H1 (cell line): ENCODE results near the gene PDE9A. TPM values are rescaled to one million over a fixed set of nuclear protein-coding genes. Genes with fewer than 3 reads are reported as not detected.

ENCODE experiments used
- CTCF ChIA-PET: fragments of 300-600 bp; sonication (Branson Sonifier 250); formaldehyde crosslinking; loops from one replicate; lab custom pipeline; 2021; ENCODE audit not compliant: partially characterized antibody; lab: Charles Lee
- POLR2A ChIA-PET: fragments of 300-600 bp; sonication (Branson Sonifier 250); formaldehyde crosslinking; loops from one replicate; lab custom pipeline; 2021; ENCODE audit warnings: inconsistent platforms; ENCODE audit not compliant: partially characterized antibody; lab: Charles Lee
- DNase-seq, 2 experiments: peaks; one replicate each; pipeline versions ENCODE4 v3.0.0 to v3.0.0-alpha.2; 2010 to 2022; ENCODE audit warnings: low spot score in 2 of 2, low read depth in 1 of 2, mixed read lengths in 1 of 2
- FAIRE-seq: peaks from 2 replicates; lab custom pipeline; 2011; peaks lifted over from hg19 to GRCh38; lab: Jason Lieb, UNC
- H2AFZ ChIP-seq: 2 replicates; pipeline ENCODE4 v1.8.1; 2012; ENCODE audit warnings: low read length, inconsistent platforms
- H2AK5ac ChIP-seq: 2 replicates; pipeline ENCODE4 v1.6.1; 2013; ENCODE audit warnings: low read depth, low read length
- H2BK120ac ChIP-seq: replicated peaks from 2 replicates; pipeline ENCODE3; 2013; ENCODE audit warnings: low read depth, low read length, inconsistent platforms
- H2BK12ac ChIP-seq: 2 replicates; pipeline ENCODE4 v1.6.1; 2013; ENCODE audit warnings: low read depth, low read length
- H2BK15ac ChIP-seq: 2 replicates; pipeline ENCODE4 v1.6.1; 2013; ENCODE audit warnings: low read length
- H2BK20ac ChIP-seq: 2 replicates; pipeline ENCODE4 v1.6.1; 2013; ENCODE audit warnings: low read length
- H2BK5ac ChIP-seq: 2 replicates; pipeline ENCODE4 v1.6.1; 2013; ENCODE audit warnings: low read depth, low read length
- H3K14ac ChIP-seq: 2 replicates; pipeline ENCODE4 v1.6.1; 2013; ENCODE audit warnings: inconsistent platforms; ENCODE audit not compliant: insufficient read length
- H3K18ac ChIP-seq: 2 replicates; pipeline ENCODE4 v1.6.1; 2013; ENCODE audit warnings: low read length; ENCODE audit errors: extremely low read depth
- H3K23ac ChIP-seq: 2 replicates; pipeline ENCODE4 v1.6.1; 2013; ENCODE audit warnings: inconsistent platforms; ENCODE audit not compliant: insufficient read length
- H3K23me2 ChIP-seq: 2 replicates; pipeline ENCODE4 v1.6.1; 2013; ENCODE audit warnings: low read depth, low read length
- H3K27ac ChIP-seq: 2 replicates; pipeline ENCODE4 v1.6.1; 2011; ENCODE audit warnings: low read depth, low read length, inconsistent platforms
- H3K27me3 ChIP-seq, 4 experiments: replicated peaks in 1 of 4; 1 replicate in 1 of 4; 2 replicates in 3 of 4; pipeline versions ENCODE4 v1.6.1 to v1.8.1; 2011 to 2013; ENCODE audit warnings: low read length in 3 of 4, mild to moderate bottlenecking in 3 of 4, inconsistent platforms in 2 of 4, mixed read lengths in 2 of 4, moderate library complexity in 1 of 4; ENCODE audit not compliant: control insufficient read depth in 3 of 4, insufficient read depth in 3 of 4; ENCODE audit errors: extremely low read depth in 1 of 4
- H3K36me3 ChIP-seq, 4 experiments: 2 replicates each; pipeline versions ENCODE4 v1.6.1 to v1.8.1; 2011 to 2013; ENCODE audit warnings: mild to moderate bottlenecking in 4 of 4, low read length in 3 of 4, moderate library complexity in 2 of 4, control low read depth in 1 of 4, inconsistent platforms in 1 of 4; ENCODE audit not compliant: insufficient read depth in 4 of 4, control insufficient read depth in 2 of 4
- H3K4ac ChIP-seq: replicated peaks from 2 replicates; pipeline ENCODE3; 2013; ENCODE audit warnings: low read length, low read depth, mixed read lengths, inconsistent platforms; ENCODE audit not compliant: insufficient read length
- H3K4me1 ChIP-seq, 4 experiments: replicated peaks in 1 of 4; 1 replicate in 1 of 4; 2 replicates in 3 of 4; pipeline versions ENCODE4 v1.6.1 to v1.8.1; 2011 to 2013; ENCODE audit warnings: low read length in 3 of 4, inconsistent platforms in 2 of 4, mixed read lengths in 1 of 4; ENCODE audit not compliant: insufficient read depth in 4 of 4, control insufficient read depth in 3 of 4
- H3K4me2 ChIP-seq, 2 experiments: 2 replicates each; pipeline versions ENCODE4 v1.6.1 to v1.8.1; 2011 to 2013; ENCODE audit warnings: low read depth in 2 of 2, low read length in 2 of 2, control low read depth in 1 of 2, inconsistent platforms in 1 of 2, mild to moderate bottlenecking in 1 of 2; ENCODE audit not compliant: insufficient read depth in 1 of 2
- H3K4me3 ChIP-seq, 4 experiments: fragments of 200-600, 300-600 bp in 1 of 4; sonication (generic), shearing (Covaris generic), sonication (Bioruptor Twin) in 1 of 4; 2 replicates each; pipeline versions ENCODE4 v1.5.1 to v1.8.1; 2011 to 2016; ENCODE audit warnings: low read length in 4 of 4, low read depth in 3 of 4, control low read depth in 2 of 4, inconsistent platforms in 2 of 4, mild to moderate bottlenecking in 2 of 4, mixed read lengths in 1 of 4, moderate library complexity in 1 of 4; ENCODE audit not compliant: insufficient read depth in 2 of 4; ENCODE audit errors: extremely low read depth in 1 of 4
- H3K56ac ChIP-seq: replicated peaks from 2 replicates; pipeline ENCODE3; 2013; ENCODE audit warnings: low read depth, mild to moderate bottlenecking, mixed read lengths, low read length, inconsistent platforms; ENCODE audit not compliant: insufficient read length
- H3K79me1 ChIP-seq: 2 replicates; pipeline ENCODE4 v1.6.1; 2013; ENCODE audit warnings: low read depth, low read length, control low read depth
- H3K79me2 ChIP-seq, 2 experiments: 2 replicates each; pipeline versions ENCODE4 v1.6.1 to v1.8.1; 2012 to 2013; ENCODE audit warnings: low read length in 2 of 2, mild to moderate bottlenecking in 2 of 2, inconsistent platforms in 1 of 2; ENCODE audit not compliant: insufficient read depth in 2 of 2, control insufficient read depth in 1 of 2
- H3K9ac ChIP-seq, 4 experiments: replicated peaks in 1 of 4; 1 replicate in 1 of 4; 2 replicates in 3 of 4; pipeline versions ENCODE4 v1.6.1 to v1.8.1; 2011 to 2013; ENCODE audit warnings: low read depth in 3 of 4, low read length in 3 of 4, control low read depth in 2 of 4, mild to moderate bottlenecking in 2 of 4, moderate library complexity in 2 of 4, inconsistent platforms in 1 of 4; ENCODE audit errors: extremely low read depth in 1 of 4
- H3K9me3 ChIP-seq, 2 experiments: 2 replicates each; pipeline versions ENCODE4 v1.6.1 to v1.8.1; 2012 to 2013; ENCODE audit warnings: mild to moderate bottlenecking in 2 of 2, moderate library complexity in 2 of 2, control low read depth in 1 of 2, inconsistent platforms in 1 of 2, low read depth in 1 of 2, low read length in 1 of 2, mixed read lengths in 1 of 2; ENCODE audit not compliant: insufficient read depth in 2 of 2
- H4K20me1 ChIP-seq, 2 experiments: replicated peaks in 1 of 2; 2 replicates each; pipeline versions ENCODE3 to v1.8.1; 2011 to 2013; ENCODE audit warnings: inconsistent platforms in 2 of 2, low read length in 2 of 2, mild to moderate bottlenecking in 1 of 2; ENCODE audit not compliant: insufficient read depth in 2 of 2, control insufficient read depth in 1 of 2
- H4K5ac ChIP-seq: 2 replicates; pipeline ENCODE4 v1.6.1; 2013; ENCODE audit warnings: low read length, low read depth, mixed read lengths, inconsistent platforms; ENCODE audit not compliant: insufficient read length
- H4K8ac ChIP-seq: 2 replicates; pipeline ENCODE4 v1.8.0; 2013; ENCODE audit warnings: mild to moderate bottlenecking, moderate library complexity, low read length, inconsistent platforms; ENCODE audit not compliant: insufficient read depth; ENCODE audit errors: extremely low read depth
- H4K91ac ChIP-seq: replicated peaks from 2 replicates; pipeline ENCODE3; 2013; ENCODE audit warnings: low read length, mixed read lengths, inconsistent platforms; ENCODE audit not compliant: insufficient read length
- CHD1 ChIP-seq: IDR thresholded peaks from 2 replicates; pipeline ENCODE4 v1.6.1; 2012; ENCODE audit warnings: low read depth, low read length, improper control_type of control experiment
- EGR1 ChIP-seq: IDR thresholded peaks from 2 replicates; pipeline ENCODE4 v1.6.1; 2011; ENCODE audit warnings: low read depth, low read length, borderline replicate concordance
- HDAC2 ChIP-seq, 2 experiments: fragments of 300-600 bp in 1 of 2; sonication (generic) in 1 of 2; IDR thresholded peaks; 2 replicates each; pipeline ENCODE4 v1.6.1; 2011 to 2012; ENCODE audit warnings: low read depth in 2 of 2, low read length in 2 of 2, mild to moderate bottlenecking in 2 of 2, moderate library complexity in 2 of 2, borderline replicate concordance in 1 of 2, inconsistent platforms in 1 of 2
- JUN ChIP-seq: IDR thresholded peaks from 2 replicates; pipeline ENCODE4 v1.6.1; 2011; ENCODE audit warnings: low read depth, mild to moderate bottlenecking, improper control_type of control experiment, low read length
- SP1 ChIP-seq: IDR thresholded peaks from 2 replicates; pipeline ENCODE4 v1.6.1; 2011; ENCODE audit warnings: low read depth, low read length
- YY1 ChIP-seq: IDR thresholded peaks from 2 replicates; pipeline ENCODE4 v1.6.1; 2011; ENCODE audit warnings: low read depth, mild to moderate bottlenecking, low read length
- WGBS, 2 experiments: shearing (Covaris generic) in 1 of 2; methylation state at CpG; one replicate each; pipeline versions ENCODE4 v1.1.6 to v1.1.7; 2013 to 2015; ENCODE audit warnings: low lambda C conversion rate in 2 of 2, mixed read lengths in 2 of 2, inconsistent platforms in 1 of 2, low coverage in 1 of 2, missing lambda C conversion rate in 1 of 2; ENCODE audit not compliant: insufficient replicate concordance in 2 of 2, insufficient coverage in 1 of 2, insufficient read length in 1 of 2; ENCODE audit errors: extremely low coverage in 1 of 2, missing lambda C conversion rate in 1 of 2; 5-methylcytosine and 5-hydroxymethylcytosine counted together
- polyA plus RNA-seq, 7 experiments: library from polyadenylated mRNA; depleted of rRNA in 3 of 7; stranded (reverse) in 5 of 7; unstranded in 2 of 7; fragments of >200 nt in 5 of 7; fragments of 200-250 nt in 2 of 7; gene quantifications; 1 replicate in 5 of 7; 2 replicates in 1 of 7; 4 replicates in 1 of 7; pipeline versions ENCODE4 v1.2.1 to v1.2.3, GENCODE V29; 2011 to 2013; ENCODE audit warnings: missing spikeins in 2 of 7, mixed read lengths in 2 of 7
- total RNA-seq: library from RNA; stranded (reverse); fragmentation: NEBNext Ultra II Directional; extraction: Animal tissue kit (Norgen Biotek cat#: 25700); gene quantifications from 2 replicates; pipeline ENCODE4 v1.2.1, GENCODE V29; 2021

Gene PDE9A
- total and polyA plus RNA-seq, 2 of the 8 experiments (the other 6 are each of a cell fraction or from before 2014, with no cell fraction given), result 39.2 to 45.9 TPM

DNA sequence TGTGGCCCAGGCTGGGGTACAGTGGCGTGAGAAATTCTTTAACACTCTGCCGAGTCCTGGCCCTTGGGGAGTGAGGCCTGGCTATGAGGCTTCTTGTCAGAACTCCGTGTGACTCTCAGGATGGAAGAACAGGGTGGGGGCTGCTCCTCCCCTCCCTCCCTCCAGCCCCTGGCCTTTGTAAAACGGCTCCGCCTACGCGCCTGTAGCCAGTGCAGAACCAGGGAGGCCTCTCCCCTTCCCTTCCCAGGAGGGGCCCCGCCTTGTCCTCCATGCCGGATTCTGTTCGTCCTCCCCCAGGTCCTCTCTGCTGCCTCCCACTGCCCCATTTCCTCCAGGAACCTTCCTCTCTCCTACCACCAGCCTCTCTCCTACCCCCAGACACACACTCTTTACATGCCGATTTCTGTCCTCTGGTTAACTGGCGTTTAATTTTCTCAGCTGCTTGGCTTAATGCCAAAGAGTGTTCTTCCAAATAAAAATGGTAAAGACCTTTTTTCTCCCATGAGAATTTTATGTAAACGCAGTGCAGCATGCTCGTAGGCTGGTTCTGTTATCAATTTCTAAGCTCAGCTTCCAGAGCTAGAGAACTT is 21.0 kb downstream of the PDE9A start:
- H3K14ac ChIP-seq, result no peak overlapping the region
- H2BK5ac ChIP-seq, result 0 out of 2 replicates have a peak overlapping the region, but pooled peaks have one; percentile 19
- CTCF ChIA-PET, result interaction anchor here (0.9 to 1.0 kb wide), 3 partner anchors 19 to 22 kb away, joined by 3 to 5 read pairs (median 3); no protein-coding TSS in a partner anchor
- H3K9me3 ChIP-seq, result no peaks in the 10 kb centered on the region
- peaks cover 8% of the 10 kb centered on the region; the same call in 1 of the 2 replicates for H3K79me1 ChIP-seq
- peaks cover 4 to 59% of the 10 kb centered on the region in 2 experiments; a peak in 3 of 4 replicates for H3K79me2 ChIP-seq
- no peak overlapping the region for H3K27ac ChIP-seq
- H2BK15ac ChIP-seq, result no peak overlapping the region
- peaks cover 0 to 11% (median 1%) of the 10 kb centered on the region in 4 experiments; a peak in 4 of 8 replicates for H3K36me3 ChIP-seq
- no peak overlapping the region for H3K56ac ChIP-seq
- no peak overlapping the region for H3K18ac ChIP-seq
- H4K91ac ChIP-seq, result no peak overlapping the region
- peaks cover 9 to 38% of the 10 kb centered on the region in 2 experiments for H4K20me1 ChIP-seq
- FAIRE-seq (no peak), DNase-seq (peak in 1 of 2 experiments; percentile 66)
- WGBS, 2 experiments, result 44% methylated on average over 14 of the region's 14 CpGs; no CpG with 5 or more reads in 1 of the 2 experiments
- no peak overlapping the region; a peak in 1 of 7 replicates for H3K9ac ChIP-seq
- POLR2A ChIA-PET, result no interaction called here
- no peak overlapping the region for H3K4ac ChIP-seq
- no peak overlapping the region for H2BK120ac ChIP-seq
- no peak overlapping the region for H4K8ac ChIP-seq
- H2AK5ac ChIP-seq, result no peak overlapping the region
- H2BK20ac ChIP-seq, result no peak overlapping the region
- H3K27me3 ChIP-seq, result no peaks in the 10 kb centered on the region
- no peak overlapping the region for H4K5ac ChIP-seq
- no peak overlapping the region for H2BK12ac ChIP-seq
- H3K4me1 ChIP-seq, result peaks cover 2 to 26% (median 18%) of the 10 kb centered on the region in 4 experiments; a peak in 6 of 7 replicates
- no peak overlapping the region for H3K23ac ChIP-seq
- H3K4me2 ChIP-seq, result peak overlapping the region; percentile 30 to 55
- H3K23me2 ChIP-seq, result peaks cover 10% of the 10 kb centered on the region
- H3K4me3 ChIP-seq, result peak overlapping the region in 1 of 4 experiments; percentile 8; a peak in 1 of 8 replicates
- TF ChIP-seq HDAC2 (IDR thresholded peaks at IDR 0.05; ENCODE audit: borderline replicate concordance in 1 of 2, low read depth in 2 of 2, low read length in 2 of 2) (no peak), JUN (no peak), SP1 (no peak), CHD1 (no peak), EGR1 (peak; percentile 59; the same call in 1 of the 2 replicates), YY1 (0 out of 2 replicates have a peak, but pooled peaks have one; percentile 14)
- no peak overlapping the region for H2AFZ ChIP-seq
